Caki2 (cell line): Measurements from ENCODE around the gene DDR2. TPM values are rescaled to one million over a fixed set of nuclear protein-coding genes. Genes with fewer than 3 reads are reported as not detected.
"Not testable (repeated sequence)": the region's sequence is repeated elsewhere in the genome, so short reads cannot be mapped to it uniquely, and the experiment has no call there.

ENCODE experiments used
- DNase-seq: peaks from one replicate; pipeline ENCODE4 v3.0.0-alpha.2; 2015; ENCODE audit warnings: low read depth
- in situ Hi-C: cut with HindIII; loops from 2 replicates; pipeline ENCODE4 v1.10.0; 2016; ENCODE audit warnings: low sequenced_read_pairs, low pct_unique_long_range_greater_than_20kb, mixed read lengths
- total RNA-seq: library from RNA; depleted of rRNA; stranded (reverse); fragments of >200 nt; shearing (Covaris generic); gene quantifications from 2 replicates; pipeline ENCODE4 v1.2.3, GENCODE V29; 2014; ENCODE audit warnings: low replicate concordance

Gene DDR2
- total RNA-seq, 1 experiment from 2014 or later: not detected

DNA sequence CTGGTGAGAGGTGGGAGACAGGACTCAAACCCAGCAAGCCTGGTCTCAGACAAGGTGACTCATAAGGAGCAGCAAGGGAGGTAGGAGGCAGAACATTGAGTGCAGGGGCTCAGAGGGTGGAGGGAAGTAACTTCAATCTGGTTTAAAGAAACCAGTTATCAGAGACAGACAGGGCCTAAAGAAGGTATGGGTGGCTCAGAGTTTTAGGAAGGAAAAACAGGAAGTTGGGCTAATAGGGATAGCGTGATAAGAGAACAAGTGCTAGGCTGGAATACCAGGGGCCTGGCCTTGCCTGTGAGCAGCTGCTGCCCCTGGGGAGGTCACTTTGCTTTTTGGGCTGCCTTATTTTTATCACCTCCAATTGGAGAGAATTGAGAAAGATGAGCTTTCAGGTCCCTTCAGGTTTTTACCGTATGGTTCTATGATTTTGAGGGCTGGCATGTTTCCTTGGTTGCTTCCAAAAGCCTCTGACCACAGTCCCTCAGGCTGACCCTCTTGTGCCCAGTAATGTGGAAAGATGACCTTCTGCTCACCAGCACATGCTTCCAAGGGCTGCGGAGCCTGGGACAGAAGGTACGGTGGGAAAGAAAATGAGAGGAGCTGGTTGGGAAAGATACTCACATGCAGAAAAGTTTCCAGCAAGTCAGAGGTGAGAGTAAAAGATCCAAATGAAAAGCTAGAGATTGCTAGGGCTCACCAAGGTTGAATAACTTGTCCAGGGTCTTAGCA, 77.0 kb downstream of the DDR2 start:
- DNase-seq: no peak
- in situ Hi-C loops: no loop called here

DNA sequence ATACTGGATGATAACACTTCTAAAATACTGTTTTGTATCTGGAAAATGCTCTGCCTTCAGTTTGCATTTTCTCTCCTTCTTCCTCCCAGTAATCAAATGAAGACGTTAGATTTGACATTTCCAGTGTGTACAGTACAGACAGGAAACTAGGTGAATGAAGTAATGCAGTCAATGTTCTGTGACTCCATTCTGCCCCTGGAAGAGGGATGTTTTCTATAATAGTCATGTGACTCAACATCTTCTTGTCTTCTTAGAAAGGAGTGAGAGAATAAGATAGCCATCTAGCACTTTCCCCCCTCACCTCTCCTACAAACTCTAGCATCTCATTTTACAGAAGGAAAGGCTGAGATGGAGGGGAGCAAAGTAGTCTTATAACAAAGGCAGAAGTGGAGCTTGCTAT, 77.6 kb downstream of the DDR2 start:
- in situ Hi-C loops: no loop called here
- no peak for DNase-seq

DNA sequence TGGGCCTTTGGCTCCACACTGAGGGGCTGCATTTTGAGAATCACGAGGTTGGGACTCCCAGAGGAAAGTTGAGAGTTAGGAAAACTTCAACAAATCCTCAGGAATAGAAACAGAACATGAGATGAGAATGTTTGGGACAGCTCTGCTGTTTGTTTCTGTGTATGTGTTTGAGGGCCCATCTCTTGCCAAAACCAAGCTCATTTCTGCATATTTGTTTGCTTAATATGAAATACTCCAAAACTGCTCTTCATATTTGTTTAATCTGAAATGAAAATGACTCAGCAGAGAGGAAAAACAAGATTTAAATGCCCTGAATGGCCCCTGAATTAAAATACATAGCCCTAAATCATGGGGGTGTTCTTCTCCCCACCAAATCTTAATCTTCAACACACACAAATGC, 78.1 kb downstream of the DDR2 start:
- DNase-seq: no peak
- in situ Hi-C loops: no loop called here

DNA sequence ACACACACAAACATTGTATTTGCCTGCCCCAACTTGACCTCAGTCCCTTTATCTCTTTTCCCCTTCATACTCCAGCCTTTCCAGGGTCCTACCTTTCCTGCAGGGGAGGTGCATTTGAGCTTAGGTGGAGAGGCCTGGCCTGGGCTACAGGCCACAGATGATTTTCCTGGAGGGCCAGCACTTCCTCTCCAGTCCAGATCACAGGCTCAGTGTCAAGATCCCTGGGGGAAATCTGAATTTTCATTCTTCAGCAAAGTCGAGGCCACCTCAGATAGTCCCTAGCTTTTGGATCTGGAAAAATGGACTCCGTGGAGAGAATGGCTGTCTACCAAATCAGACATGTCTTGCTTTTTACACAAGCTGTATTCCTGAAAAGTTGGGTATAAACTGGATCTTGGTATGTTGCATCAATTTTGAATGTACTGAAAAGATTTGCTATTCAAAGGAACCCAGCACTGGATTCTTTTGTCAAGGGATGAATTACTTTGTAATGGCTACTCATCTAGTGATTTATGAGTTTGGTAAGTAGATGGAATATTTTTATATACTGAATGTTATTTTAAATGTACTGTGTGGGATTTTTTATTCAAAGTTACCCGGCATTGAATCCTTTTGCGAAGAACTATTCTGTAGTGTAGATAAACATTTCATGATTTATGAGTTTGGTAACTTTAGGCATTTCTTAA, 78.7 kb downstream of the DDR2 start:
- DNase-seq: no peak
- in situ Hi-C loops: no loop called here

DNA sequence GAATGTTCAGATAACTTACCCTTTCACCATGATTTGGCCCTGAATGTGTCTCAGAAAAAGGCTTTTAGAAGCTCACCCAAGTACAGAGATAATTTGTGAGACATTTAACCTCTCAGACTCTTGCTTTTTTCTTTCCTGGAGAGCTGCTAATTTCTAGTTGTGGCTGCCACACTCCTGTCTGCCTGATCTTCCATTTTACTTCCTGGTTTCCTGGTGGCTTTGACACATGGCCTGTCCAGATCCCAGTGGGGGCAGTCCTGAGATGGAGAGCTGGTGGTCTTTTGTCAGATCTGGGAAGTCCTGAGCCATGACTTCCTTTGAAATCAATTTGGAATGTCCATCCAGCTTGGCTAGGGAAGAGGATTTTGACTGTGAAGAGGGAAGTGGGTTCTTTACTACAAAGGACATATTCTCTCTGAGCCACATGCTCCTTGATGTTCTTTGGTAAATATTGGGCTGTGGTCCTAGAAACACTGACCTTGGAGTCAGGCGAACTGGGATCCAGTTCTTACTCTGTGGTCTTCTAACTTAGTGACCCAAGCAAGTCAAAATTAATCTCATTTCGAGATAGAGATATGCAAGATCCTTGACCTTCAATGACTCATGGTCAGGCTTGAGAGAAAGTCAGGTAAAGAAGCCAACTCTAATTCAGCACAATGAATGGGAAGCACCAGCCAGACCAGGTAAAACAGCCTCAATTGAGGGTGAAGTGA, 80.2 kb downstream of the DDR2 start:
- DNase-seq: no peak
- in situ Hi-C loops: no loop called here

DNA sequence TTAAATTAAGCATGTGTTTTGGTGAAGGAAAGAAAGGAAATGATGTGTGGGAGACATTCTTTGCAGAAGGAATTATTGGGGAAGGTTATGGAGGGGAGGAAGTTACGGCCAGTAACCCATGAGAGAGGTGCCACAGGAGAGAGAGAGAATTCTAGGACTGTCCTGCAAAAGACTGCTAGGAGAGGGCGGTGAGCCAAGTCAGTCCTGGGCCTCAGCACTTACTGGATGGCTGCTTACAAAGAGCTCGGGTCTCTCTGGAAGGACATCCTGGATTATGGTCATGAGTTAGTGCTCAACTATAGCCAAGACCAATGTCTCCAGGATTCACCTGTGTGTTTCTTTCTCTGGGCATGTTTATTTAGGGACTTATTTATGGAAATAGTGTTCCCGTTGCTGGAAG, 83.9 kb downstream of the DDR2 start:
- DNase-seq: no peak
- in situ Hi-C loops: no loop called here

DNA sequence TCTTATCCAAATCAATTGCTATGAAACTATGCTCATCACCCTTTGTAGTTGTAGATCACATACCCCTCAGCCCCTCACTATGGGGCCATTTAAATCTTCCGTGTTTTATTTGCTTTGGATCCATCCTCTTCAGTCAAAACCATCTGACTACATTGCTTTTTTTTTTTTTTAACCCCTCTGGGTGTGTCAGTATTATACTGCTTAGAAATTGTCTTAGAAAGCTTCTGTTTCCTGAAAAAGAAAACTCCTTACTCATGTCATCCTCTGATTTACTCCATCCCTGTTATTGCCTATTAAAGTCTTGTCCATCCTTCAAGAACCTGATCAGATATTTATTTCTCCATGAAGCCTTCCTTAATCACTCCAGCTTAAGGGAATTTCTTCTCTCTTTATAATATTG, 84.3 kb downstream of the DDR2 start:
- no peak for DNase-seq
- in situ Hi-C loops: no loop called here

DNA sequence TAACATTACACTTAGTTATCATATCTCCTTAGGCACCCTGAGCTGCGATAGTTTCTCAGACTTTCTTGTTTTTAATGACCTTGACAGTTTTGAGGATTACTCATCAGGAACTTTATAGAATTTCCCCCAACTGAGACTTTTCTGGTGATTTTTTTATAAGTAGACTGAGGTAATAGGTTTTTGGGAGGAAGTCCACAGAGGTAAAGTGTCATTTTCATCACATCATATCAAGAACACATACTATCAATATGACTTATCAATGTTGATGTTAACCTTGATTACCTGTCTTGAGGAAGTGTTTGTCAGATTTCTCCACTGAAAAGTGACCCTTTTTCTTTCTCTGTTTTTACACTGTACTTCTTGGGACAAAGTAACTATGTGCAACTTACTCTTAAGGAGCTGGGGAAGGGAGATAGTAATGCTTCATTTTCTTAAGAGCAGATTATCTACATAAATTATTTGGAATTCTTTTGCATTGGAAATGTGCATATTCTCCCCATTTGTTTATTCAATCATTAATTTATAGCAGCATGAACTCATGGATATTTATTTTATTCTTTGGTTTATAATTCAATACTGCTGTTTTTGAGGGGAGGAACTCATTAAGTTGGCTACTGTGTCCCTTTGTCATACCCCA, 85.4 kb downstream of the DDR2 start:
- in situ Hi-C loops: no loop called here
- DNase-seq: no peak

DNA sequence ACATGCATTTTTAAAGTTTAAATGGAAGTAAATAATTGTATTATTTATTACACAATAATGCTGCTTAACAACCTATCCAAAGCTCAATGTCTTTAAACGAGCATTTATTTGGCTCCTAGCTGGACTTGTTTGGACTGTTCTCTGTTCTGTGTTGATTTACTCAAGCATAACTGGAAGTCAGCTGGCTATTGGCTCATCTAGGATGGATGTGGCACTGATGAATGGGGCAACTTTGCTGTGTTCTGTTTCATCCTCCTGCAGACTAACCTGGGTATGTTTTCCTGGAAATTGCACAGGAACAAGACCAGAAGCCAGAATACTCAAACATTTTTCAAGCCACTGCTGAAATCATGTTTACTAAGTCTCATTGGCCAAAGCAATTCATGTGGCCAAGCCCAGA, 87.4 kb downstream of the DDR2 start:
- no peak for DNase-seq
- in situ Hi-C loops: no loop called here

DNA sequence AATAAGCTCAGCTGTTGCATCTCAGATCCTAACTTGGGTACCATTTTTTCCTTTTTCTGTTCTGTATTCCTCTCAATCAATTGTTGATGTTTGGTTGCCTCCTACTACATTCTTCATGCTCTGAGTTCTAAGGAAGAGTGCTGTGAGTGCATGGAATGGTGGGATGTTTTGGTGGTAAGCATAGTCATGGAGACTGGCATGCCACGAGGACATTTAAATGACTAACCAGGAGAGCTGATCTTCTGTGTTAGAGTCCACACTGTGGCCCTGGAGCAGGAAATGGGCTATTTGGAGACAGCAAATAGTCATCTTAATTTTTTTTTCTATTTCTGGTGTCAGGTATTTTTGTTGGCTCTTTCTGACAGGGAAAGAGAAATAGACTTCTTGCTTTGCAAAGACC, 88.7 kb downstream of the DDR2 start:
- DNase-seq: no peak
- in situ Hi-C loops: no loop called here

DNA sequence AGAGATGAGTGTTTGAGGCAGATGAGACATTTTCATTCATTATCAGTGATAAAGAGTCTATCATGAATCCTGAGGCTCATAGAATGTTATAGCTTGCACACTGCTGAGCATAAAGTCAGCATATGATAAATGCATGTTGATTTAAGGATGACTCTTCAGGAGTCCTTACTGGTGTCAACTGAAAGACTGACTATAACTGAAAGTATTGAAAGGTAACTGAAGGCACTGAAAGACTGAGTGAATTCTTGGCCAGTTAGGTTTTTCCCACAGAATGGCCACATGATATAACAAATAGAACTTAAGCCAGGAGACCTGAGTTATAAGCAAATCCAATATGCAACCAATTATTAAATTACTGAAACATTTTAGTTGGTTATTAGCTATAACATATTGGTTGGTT, 89.2 kb downstream of the DDR2 start:
- in situ Hi-C loops: no loop called here
- no peak for DNase-seq

DNA sequence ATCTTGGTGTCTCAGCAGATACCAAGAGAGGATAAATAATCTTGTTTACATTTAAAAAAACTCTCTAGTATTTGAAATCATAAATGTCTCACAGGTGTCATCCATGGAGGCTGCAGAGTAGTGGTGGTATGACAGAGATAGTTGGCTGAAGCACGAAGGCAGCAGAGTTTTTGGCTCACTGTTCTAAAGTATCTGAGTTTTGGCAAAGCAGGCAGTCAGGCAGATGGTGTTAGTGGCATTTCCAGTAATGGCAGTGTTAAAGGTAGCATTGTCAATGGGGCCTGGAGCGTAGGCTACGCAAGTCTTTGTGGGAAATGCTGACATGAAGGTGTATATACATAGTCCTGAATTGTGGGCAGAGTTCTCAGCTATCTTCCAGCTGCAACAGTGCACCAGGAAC, 89.8 kb downstream of the DDR2 start:
- no peak for DNase-seq
- in situ Hi-C loops: no loop called here

DNA sequence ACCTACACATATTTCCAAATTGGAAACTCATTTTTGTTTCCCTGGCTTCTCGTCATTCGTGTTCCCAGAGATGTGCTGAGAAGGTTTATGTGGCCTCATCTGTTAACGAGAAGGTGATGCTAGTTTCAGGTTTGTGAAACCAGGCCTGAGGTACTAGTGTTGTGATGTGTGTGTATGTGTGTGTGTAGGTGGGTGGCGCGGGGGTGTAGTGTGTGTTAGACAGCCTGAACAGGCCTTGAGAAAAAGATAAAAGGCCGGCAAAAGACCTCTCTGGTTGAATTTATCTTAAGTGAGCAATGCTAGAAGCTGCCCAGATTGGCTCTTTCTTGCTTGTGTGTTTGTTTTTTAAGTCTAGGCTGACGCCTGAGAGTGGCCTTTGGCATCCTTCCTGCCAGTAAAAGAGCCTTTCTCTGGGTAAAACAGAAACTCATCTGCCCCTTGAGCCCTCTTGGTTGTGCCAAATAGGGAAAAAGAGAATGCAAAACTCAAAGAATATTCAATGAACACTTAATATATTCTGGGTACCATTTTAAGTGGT, 92.4 kb downstream of the DDR2 start:
- no peak for DNase-seq
- in situ Hi-C loops: no loop called here

DNA sequence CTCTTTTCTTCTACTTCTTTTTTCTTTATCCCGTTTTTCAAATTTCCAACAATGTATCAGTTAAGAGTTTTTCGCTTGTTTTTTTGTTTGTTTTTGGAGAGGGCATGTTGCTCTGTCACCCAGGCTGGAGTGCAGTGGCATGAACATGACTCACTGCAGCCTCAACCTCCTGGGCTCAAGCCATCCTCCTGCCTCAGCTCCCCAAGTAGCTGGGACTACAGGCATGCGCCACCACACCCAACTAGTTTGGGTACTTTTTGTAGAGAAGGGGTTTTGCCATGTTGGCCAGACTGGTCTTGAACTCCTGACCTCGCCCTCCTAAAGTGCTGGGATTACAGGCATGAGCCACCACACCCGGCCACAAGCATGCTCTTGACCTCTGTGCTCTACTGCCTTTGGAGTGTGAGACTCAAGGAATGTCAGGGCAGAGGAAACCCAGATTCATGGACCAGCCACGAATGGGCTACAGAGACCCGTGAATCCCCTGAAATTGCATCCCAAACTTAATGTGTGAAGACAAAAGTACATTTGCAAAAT, 93.1 kb downstream of the DDR2 start:
- in situ Hi-C loops: no loop called here

DNA sequence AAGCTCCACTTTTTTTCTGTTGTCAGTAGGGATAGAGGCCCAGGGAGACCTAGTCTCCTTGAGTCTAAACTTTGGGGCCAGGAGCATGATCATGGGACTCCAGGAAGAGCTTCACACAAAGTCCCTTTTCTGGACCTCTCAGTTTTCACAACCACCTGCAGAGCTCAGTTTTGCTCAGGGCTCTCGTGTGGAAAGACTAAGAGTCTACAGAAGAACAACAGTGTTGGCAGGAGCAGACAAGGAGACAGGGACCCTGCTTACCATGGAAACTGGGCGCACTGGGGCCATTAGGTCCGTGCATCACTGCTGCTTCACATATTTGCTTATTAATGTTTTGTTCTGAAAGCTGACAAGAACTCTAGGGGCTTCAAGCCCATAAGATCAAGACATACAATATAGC, 94.3 kb downstream of the DDR2 start:
- in situ Hi-C loops: no loop called here

More for the DNA sequence above, 93.1 kb downstream of the DDR2 start:
- no peak for DNase-seq

DNA sequence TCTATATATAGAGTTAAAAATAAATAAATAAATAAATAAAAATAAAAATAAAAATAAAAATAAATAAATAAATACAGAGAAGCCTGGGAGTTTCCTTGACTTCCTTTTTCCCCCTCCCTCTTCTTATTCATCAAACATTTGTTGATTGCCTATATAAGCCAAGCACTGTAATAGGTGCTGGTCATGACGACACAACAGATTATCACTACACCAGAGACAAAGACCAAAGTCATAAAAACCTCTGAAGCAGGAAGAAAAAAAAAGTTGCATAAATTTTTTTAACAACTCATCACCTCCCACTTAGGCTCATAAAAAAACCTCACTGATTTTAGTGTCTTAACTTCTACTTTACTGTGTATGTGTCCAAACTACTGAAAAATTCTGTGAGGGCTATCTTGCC, 95.2 kb downstream of the DDR2 start:
- in situ Hi-C loops, DNase-seq: not testable (repeated sequence)

More for the DNA sequence above, 94.3 kb downstream of the DDR2 start:
- DNase-seq: no peak

DNA sequence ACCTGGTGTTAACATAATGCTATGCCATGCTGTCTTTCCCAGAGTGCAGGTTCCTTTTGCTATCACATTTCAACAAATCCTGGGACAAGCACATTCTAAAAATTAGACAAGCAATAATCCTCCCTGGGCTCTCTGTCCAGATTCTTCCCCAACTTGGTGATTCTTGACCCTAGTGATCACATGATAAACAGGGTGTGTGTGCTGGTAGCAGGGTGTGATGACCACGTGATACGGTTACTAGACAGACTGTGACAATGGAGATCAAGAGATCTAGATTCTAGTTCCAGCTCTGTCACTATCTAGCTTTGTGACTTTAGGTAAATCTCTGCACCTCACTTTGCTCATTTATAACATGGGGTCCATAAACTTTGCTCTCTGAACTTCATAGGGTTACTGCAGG, 96.3 kb downstream of the DDR2 start:
- in situ Hi-C loops: no loop called here
- DNase-seq: no peak

DNA sequence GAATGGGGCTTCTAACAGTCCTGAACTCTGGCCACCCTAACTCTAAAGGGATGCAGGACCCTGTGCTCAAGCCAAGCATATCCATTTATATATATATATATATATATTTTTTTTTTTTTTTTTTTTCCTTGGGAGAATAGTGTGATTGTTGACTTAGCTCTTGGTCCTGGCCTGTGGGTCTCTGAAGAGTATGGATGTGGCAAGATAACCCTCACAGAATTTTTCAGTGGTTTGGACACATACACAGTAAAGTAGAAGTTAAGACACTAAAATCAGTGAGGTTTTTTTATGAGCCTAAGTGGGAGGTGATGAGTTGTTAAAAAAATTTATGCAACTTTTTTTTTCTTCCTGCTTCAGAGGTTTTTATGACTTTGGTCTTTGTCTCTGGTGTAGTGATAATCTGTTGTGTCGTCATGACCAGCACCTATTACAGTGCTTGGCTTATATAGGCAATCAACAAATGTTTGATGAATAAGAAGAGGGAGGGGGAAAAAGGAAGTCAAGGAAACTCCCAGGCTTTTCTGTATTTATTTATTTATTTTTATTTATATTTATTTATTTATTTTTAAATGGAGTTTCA, 97.0 kb downstream of the DDR2 start:
- DNase-seq, in situ Hi-C loops: not testable (repeated sequence)
